Large intestine (tissue), 12 donors: Measurements from ENCODE around the gene LTBP2. TPM values are rescaled to one million over a fixed set of nuclear protein-coding genes. Genes with fewer than 3 reads are reported as not detected.

ENCODE experiments used
- DNase-seq, 2 donors: peaks; one replicate each; pipeline versions ENCODE4 v3.0.0 to v3.0.0-alpha.2; 2013
- H3K27ac ChIP-seq: one replicate; pipeline ENCODE4 v1.5.1; 2013; ENCODE audit warnings: low read length
- H3K27me3 ChIP-seq: 2 replicates; pipeline ENCODE4 v1.6.1; 2013; ENCODE audit warnings: low read length; ENCODE audit not compliant: control insufficient read depth, insufficient read depth
- H3K36me3 ChIP-seq: 2 replicates; pipeline ENCODE4 v1.6.1; 2013; ENCODE audit warnings: low read length; ENCODE audit not compliant: control insufficient read depth, insufficient read depth
- H3K4me1 ChIP-seq: one replicate; pipeline ENCODE4 v1.6.1; 2013; ENCODE audit warnings: low read length; ENCODE audit not compliant: control insufficient read depth, insufficient read depth
- H3K4me3 ChIP-seq: one replicate; pipeline ENCODE4 v1.5.1; 2013; ENCODE audit warnings: low read length
- H3K9me3 ChIP-seq: one replicate; pipeline ENCODE4 v1.6.1; 2013; ENCODE audit warnings: mild to moderate bottlenecking, low read depth, low read length, moderate library complexity; ENCODE audit not compliant: control insufficient read depth
- WGBS: methylation state at CpG from one replicate; pipeline ENCODE4 v1.1.5; 2013; ENCODE audit warnings: low lambda C conversion rate; ENCODE audit not compliant: insufficient coverage; 5-methylcytosine and 5-hydroxymethylcytosine counted together
- long read RNA-seq, 11 donors: transcript quantifications; one replicate each; lab custom pipeline, GENCODE V29; 2026
- polyA plus RNA-seq: library from polyadenylated mRNA; unstranded; fragments of 120-200 nt; gene quantifications from one replicate; pipeline ENCODE4 v1.2.1, GENCODE V29; 2013

LTBP2 gene
- polyA plus RNA-seq, result 3.5 TPM
- long read RNA-seq, donor 1, result 0 reads
- long read RNA-seq, donor 2, result 0 reads
- long read RNA-seq, donor 3, result 0 reads
- long read RNA-seq, donor 4, result 0 reads
- long read RNA-seq, donor 5, partial matches to known transcripts, result 0 of 1 reads
- long read RNA-seq, donor 5, other reads (novel, unspliced or antisense), result 0 of 1 reads
- long read RNA-seq, donor 6, result 0 reads
- long read RNA-seq, donor 7, result 0 reads
- long read RNA-seq, donor 8, result 0 reads
- long read RNA-seq, donor 9, result 0 reads
- long read RNA-seq, donor 10, result 0 reads
- long read RNA-seq, donor 11, result 0 reads

DNA sequence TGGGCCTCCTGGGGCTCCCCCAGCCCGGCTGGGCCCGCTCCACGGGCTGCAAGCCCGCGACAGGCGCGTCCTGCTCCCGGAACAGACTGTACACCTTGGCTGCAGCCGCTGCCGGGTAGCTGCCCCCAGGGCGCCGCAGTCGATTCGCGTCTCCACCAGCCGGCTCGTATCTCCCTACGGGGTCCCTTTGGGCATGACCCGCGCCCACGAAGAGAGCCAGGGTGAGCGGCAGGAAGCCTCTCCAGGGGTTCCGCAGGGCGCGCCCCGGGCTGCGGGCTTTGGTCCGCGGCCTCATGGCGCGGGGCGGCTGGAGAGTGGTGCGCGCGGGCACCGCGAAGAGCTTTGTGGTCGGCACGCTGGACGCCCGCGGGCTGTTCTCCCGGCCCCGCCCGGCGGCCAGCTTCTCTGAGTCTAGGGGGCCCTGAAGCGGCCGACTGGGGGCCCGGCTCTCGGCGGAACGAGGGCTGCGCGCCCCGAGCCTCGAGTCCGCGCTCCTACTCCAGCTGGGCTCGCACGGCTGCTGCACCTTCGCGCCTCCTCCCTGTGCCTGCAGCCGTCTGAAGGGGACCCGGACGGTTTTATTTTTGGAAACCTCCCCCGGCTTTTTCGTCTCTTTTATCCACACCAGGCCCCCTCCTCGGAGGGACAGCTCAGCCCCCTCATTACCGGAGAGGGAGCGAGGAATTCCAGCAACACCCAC, at the start of gene LTBP2:
Gene LTBP2, minus strand, starts transcription at position 588 of the 700 bp plus-strand sequence. Its CDS starts 293 bp downstream, at position 295.
- no CpG with 5 or more reads among the region's 70 CpGs for WGBS
- DNase-seq, result peak in 1 of 2 donors; percentile 57

DNA sequence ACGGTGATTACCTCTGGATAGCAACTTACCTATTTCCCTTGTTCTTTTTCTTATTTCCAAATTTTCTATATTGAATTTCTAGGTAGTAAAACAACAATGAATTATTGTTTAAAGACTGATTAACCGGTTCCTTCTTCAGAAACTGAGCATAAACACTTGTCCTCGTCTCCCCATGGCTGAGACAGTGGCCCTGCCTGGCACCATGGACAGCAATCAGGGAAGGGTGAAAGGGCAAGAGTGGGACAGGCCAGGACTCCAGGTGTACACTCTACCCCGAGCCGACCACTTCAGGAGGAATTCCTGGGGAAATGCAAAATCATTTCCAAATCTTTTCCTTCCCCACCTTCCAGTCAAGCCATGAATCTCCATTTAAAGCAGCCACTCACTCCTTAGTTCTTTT, 48.8 kb upstream of the LTBP2 start:
- H3K36me3 ChIP-seq, result peaks cover 47% of the 10 kb centered on the region
- 100% methylated on average over 1 of the region's 5 CpGs for WGBS

More for the DNA sequence above, at the start of gene LTBP2:
- peaks cover 6% of the 10 kb centered on the region for H3K9me3 ChIP-seq
- H3K4me3 ChIP-seq, result peak within 1 kb of the TSS; percentile 46
- H3K27ac ChIP-seq, result no peak within 1 kb of the TSS
- peaks cover 60% of the 10 kb centered on the region for H3K27me3 ChIP-seq
- peaks cover 5% of the 10 kb centered on the region for H3K4me1 ChIP-seq
- H3K36me3 ChIP-seq, result no peaks in the 10 kb centered on the region

DNA sequence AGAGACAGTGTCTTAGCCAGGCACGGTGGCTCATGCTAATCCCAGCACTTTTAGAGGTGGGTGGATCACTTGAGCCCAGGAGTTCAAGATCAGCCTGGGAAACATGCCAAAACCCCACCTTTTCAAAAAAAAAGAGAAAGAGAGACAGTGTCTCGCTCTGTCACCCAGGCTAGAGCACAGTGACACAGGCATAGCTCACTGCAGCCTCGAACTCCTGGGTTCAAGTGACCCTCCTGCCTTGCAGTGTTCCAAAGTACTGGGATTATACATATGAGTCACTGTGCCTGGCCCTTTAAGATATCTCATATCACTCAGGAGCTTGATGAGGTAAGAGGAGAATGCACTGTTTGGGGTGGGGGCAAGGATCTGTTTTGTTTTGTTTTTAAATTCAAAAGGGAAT, 48.1 kb upstream of the LTBP2 start:
- DNase-seq, result no peak
- Histone ChIP-seq H3K4me3 (no peak overlapping the region), H3K4me1 (no peaks in the 10 kb centered on the region), H3K36me3 (peaks cover 44% of the 10 kb centered on the region), H3K9me3 (no peaks in the 10 kb centered on the region), H3K27ac (no peak overlapping the region), H3K27me3 (no peaks in the 10 kb centered on the region)
- no CpG with 5 or more reads among the region's 3 CpGs for WGBS

More for the DNA sequence above, 48.8 kb upstream of the LTBP2 start:
- Histone ChIP-seq H3K4me1 (no peaks in the 10 kb centered on the region), H3K4me3 (no peak overlapping the region), H3K9me3 (no peaks in the 10 kb centered on the region), H3K27me3 (no peaks in the 10 kb centered on the region), H3K27ac (no peak overlapping the region)
- no peak for DNase-seq

DNA sequence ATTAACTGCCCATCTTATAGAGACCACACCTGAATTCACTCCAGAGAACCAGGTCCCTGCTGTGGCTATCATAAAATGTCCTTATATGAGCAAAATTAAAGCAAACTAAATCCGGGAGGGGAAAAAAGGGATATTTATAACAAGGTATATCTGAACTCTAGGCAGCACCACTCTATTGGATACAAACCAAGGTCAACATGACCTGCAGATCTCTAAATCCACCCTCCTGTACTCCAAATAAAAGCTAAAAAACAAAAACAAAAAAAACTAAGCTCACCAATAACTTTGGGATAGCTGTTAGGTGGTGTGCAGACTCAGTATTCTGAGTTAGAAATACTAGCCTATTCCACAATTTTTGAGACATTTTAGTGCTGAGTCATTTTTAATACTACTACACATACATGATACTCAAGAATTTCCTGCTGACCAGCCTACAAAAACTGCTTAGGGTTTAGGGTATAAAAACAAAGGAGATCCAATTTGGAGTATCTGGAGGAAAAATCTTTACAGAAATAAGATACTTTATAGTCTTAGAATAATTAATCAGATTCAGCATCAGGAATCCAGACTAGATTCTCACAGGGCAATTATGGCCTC, 46.6 kb upstream of the LTBP2 start:
- Histone ChIP-seq H3K9me3 (no peaks in the 10 kb centered on the region), H3K4me1 (no peaks in the 10 kb centered on the region), H3K27ac (no peak overlapping the region), H3K4me3 (no peak overlapping the region), H3K27me3 (no peaks in the 10 kb centered on the region), H3K36me3 (peaks cover 41% of the 10 kb centered on the region)
- no CpG with 5 or more reads among the region's 1 CpG for WGBS
- DNase-seq, result no peak

DNA sequence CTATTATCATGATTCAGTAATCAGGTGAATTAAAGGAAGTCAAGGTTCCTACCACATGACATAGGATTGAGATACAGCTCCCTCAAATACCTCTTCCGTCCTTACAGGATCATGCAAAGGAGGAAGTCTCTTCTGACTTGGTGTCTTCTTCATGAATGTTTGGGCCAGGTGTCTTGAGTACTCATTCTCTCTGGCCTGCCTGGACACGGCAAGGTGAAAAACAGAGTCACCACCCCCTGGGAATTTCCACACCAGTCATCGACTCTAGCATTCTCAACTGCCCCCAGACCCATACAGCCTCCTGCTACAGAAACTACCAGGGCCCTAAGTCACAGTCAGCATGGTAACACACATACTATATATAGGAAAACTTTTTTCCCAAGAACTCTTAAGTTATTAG, 44.9 kb upstream of the LTBP2 start:
- no CpG with 5 or more reads among the region's 3 CpGs for WGBS
- no peak overlapping the region for H3K27ac ChIP-seq
- no peak overlapping the region for H3K4me3 ChIP-seq
- DNase-seq, result no peak
- H3K9me3 ChIP-seq, result no peaks in the 10 kb centered on the region
- H3K4me1 ChIP-seq, result no peaks in the 10 kb centered on the region
- no peaks in the 10 kb centered on the region for H3K27me3 ChIP-seq
- peaks cover 26% of the 10 kb centered on the region for H3K36me3 ChIP-seq

DNA sequence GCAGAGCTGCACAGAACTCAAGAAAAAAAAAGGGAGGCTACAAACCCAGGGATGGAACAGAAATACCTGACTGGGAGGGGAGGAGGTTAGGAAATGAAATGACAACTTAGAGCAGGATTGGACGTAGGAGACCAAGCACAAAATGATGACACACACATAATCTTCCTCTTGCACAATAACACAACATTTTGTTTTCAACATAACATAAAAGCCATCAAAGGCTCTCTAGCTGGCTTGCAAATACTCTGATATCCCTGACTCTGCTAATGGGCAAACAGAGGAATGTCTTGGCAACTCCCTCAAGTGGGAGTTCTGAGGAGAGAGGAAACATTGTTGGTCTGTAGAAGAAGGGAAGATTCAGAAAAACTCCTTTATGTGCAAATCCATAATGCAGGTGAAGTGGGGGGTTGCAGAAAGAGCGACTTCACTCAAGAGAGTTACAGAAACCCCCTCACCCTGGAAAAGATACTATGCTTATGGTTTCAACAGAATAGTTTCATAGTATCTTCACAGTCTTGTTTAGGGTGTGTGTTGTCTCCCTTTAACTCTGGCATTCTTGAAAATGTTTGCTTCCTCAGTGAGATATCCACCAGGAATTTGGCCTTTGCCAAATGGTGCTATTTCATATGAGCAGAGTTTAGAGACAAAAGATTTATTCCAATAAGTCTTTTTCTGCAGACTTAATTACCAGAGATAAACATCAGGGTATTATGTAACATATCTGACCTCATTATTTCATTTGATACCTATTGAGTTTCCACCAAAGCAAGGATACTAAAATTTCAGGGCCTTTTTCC, 43.8 kb upstream of the LTBP2 start:
- H3K27ac ChIP-seq, result no peak overlapping the region
- H3K36me3 ChIP-seq, result peaks cover 21% of the 10 kb centered on the region
- WGBS, result no CpG with 5 or more reads among the region's 2 CpGs
- H3K4me1 ChIP-seq, result no peaks in the 10 kb centered on the region
- no peak overlapping the region for H3K4me3 ChIP-seq
- H3K9me3 ChIP-seq, result no peaks in the 10 kb centered on the region
- no peak for DNase-seq
- no peaks in the 10 kb centered on the region for H3K27me3 ChIP-seq

DNA sequence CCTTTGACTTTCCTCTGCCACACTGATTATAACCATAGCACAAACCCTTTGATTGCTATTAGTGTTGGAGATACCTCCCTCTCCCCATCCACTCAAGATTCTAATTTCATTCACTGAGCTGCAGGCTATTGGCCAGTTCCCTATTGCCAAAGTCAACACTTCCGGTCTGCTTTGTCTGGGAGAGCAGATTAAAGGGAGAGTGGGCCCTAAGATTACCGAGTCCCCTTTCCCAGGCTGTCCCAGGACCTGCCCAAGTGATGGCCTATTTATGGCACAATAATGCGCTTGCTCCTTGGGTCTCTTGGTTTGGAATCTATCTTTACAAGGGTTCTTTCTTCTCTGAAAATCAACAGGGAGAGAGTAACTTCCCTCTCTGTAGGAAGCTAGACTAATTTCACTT, 42.9 kb upstream of the LTBP2 start:
- Histone ChIP-seq H3K36me3 (peaks cover 14% of the 10 kb centered on the region), H3K9me3 (no peaks in the 10 kb centered on the region), H3K4me3 (no peak overlapping the region), H3K27me3 (no peaks in the 10 kb centered on the region), H3K27ac (no peak overlapping the region), H3K4me1 (no peaks in the 10 kb centered on the region)
- DNase-seq, result no peak
- no CpG with 5 or more reads among the region's 3 CpGs for WGBS

DNA sequence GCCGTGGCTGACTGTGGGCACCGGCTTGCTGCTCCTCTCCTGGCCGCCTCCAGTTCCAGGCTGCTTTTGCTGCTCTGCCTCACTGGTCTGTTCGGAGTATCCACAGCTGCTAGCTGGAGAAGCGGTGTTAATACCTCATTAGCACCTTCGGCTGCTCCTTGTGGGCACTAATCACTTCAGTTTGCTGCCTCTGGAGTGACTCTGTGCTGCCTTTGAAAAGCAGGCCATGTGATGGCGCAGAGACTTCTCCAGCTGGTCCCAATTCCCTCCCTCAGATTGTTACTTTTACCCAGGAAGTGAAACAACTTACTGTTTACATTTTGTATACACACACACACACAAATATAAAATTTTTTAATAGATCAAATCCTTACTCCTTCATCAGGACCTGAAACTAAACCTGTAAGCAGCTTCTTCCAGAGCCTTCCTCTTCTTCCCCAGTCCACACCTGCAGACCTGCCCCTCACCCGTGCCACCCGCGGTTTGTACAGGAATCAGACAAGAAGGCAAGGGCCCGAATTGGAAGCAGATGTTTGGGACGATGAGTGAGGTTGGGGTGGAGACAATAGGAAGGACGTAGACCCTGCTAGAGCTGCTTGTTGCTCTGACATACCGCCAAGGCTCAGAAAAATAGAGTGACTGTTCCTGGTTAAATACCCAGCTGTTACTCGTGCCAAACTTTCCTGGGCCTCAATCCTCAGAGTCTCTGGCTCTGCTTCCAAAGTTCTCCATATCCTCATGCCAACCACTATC, 41.5 kb upstream of the LTBP2 start:
- no peak for DNase-seq
- H3K4me1 ChIP-seq, result no peaks in the 10 kb centered on the region
- no peak overlapping the region for H3K4me3 ChIP-seq
- WGBS, result 100% methylated on average over 1 of the region's 15 CpGs
- no peak overlapping the region for H3K27ac ChIP-seq
- no peaks in the 10 kb centered on the region for H3K27me3 ChIP-seq
- H3K9me3 ChIP-seq, result no peaks in the 10 kb centered on the region
- H3K36me3 ChIP-seq, result peaks cover 9% of the 10 kb centered on the region

DNA sequence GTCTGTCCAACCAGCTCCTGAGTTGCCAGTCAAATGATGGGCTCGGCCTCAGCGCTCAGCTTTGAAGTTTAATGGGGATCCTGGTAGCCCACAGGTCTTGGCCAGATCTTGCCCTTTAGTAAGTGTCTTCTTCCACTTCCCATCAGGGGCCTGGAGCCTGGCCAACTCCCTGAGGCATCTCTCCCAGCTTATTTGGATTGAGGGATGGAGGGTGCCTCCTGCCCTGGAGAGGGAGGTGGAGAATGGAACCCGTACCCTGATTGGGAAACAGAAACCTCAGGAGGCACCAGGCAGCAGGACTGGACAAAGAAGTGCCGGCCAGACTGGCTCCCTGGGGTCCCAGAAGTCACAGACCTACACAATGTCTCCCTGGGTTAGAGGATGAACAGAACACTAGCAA, 40.5 kb upstream of the LTBP2 start:
- no peaks in the 10 kb centered on the region for H3K27me3 ChIP-seq
- no peaks in the 10 kb centered on the region for H3K4me1 ChIP-seq
- DNase-seq, result no peak
- H3K27ac ChIP-seq, result no peak overlapping the region
- H3K9me3 ChIP-seq, result no peaks in the 10 kb centered on the region
- H3K4me3 ChIP-seq, result no peak overlapping the region
- peaks cover 9% of the 10 kb centered on the region for H3K36me3 ChIP-seq
- WGBS, result no CpG with 5 or more reads among the region's 4 CpGs
